ENCODE results near the gene ESRRG.

DNA sequence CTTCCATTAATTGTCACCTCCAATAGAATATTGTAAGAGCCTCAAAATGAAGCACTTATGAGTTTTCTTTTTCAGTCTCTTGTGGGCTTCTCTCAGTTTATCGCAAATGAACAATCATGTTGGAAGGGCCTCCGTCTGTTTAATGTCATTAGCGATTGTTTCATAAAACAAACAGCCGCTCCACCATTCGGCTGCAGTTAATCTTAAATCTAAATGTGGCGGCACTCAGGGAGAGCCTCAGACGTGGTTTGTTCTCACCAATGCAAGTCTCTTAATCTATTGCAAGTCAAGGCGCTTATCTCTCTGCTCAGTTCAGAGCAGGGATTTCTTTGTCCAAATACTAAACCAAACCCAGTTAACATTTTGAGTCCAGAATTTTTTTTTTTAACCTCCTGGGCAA lies 34.9 kb upstream of the ESRRG start:
- no peak for TF ChIP-seq EZH2phosphoT487 (conservative IDR thresholded peaks at IDR 0.05; ENCODE audit: low read length)
- TF ChIP-seq, protein P1, sequence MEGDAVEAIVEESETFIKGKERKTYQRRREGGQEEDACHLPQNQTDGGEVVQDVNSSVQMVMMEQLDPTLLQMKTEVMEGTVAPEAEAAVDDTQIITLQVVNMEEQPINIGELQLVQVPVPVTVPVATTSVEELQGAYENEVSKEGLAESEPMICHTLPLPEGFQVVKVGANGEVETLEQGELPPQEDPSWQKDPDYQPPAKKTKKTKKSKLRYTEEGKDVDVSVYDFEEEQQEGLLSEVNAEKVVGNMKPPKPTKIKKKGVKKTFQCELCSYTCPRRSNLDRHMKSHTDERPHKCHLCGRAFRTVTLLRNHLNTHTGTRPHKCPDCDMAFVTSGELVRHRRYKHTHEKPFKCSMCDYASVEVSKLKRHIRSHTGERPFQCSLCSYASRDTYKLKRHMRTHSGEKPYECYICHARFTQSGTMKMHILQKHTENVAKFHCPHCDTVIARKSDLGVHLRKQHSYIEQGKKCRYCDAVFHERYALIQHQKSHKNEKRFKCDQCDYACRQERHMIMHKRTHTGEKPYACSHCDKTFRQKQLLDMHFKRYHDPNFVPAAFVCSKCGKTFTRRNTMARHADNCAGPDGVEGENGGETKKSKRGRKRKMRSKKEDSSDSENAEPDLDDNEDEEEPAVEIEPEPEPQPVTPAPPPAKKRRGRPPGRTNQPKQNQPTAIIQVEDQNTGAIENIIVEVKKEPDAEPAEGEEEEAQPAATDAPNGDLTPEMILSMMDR (IDR thresholded peaks at IDR 0.05; ENCODE audit: insufficient read depth, low read length, poor library complexity, severe bottlenecking) = no peak
